ENCODE results near the gene ADM5. TPM values are rescaled to one million over a fixed set of nuclear protein-coding genes. Genes with fewer than 3 reads are reported as not detected.

The ADM5 gene
- total RNA-seq, 1 donor from 2014 or later = 0.49 TPM

GRCh38 chr19:49666120-49666444, 23.3 kb upstream of the ADM5 start:
- Histone ChIP-seq H3K36me3 (peaks cover 29% of the 10 kb centered on the region), H3K27ac (replicated peaks) (peak overlapping the region; percentile 91), H3K27me3 (ENCODE audit: low read depth) (no peaks in the 10 kb centered on the region), H3K9me3 (replicated peaks) (no peaks in the 10 kb centered on the region), H3K4me1 (peaks cover 32% of the 10 kb centered on the region), H3K4me3 (peak overlapping the region; percentile 90)
- TF ChIP-seq CTCF (IDR thresholded peaks at IDR 0.05; ENCODE audit: borderline replicate concordance) = no peak
- no peak for DNase-seq
- intact Hi-C loops (cut with micrococcal nuclease) = no loop called here

GRCh38 chr19:49667473-49667872, 21.9 kb upstream of the ADM5 start:
- H3K4me1 ChIP-seq = peaks cover 40% of the 10 kb centered on the region
- no peaks in the 10 kb centered on the region for H3K27me3 ChIP-seq (ENCODE audit: low read depth)
- no peaks in the 10 kb centered on the region for H3K9me3 ChIP-seq (replicated peaks)
- H3K4me3 ChIP-seq = no peak overlapping the region
- no peak for DNase-seq
- H3K27ac ChIP-seq (replicated peaks) = no peak overlapping the region
- TF ChIP-seq CTCF (IDR thresholded peaks at IDR 0.05; ENCODE audit: borderline replicate concordance) = no peak
- H3K36me3 ChIP-seq = peaks cover 15% of the 10 kb centered on the region
- intact Hi-C loops (cut with micrococcal nuclease) = no loop called here

- peaks cover 8% of the 10 kb centered on the region for H3K36me3 ChIP-seq
- no peaks in the 10 kb centered on the region for H3K9me3 ChIP-seq (replicated peaks)
- TF ChIP-seq CTCF (IDR thresholded peaks at IDR 0.05; ENCODE audit: borderline replicate concordance) = no peak
- H3K4me3 ChIP-seq = no peak overlapping the region
- DNase-seq = no peak
- peaks cover 32% of the 10 kb centered on the region for H3K4me1 ChIP-seq
- H3K27me3 ChIP-seq (ENCODE audit: low read depth) = no peaks in the 10 kb centered on the region
- H3K27ac ChIP-seq (replicated peaks) = no peak overlapping the region
- intact Hi-C loops (cut with micrococcal nuclease) = no loop called here
Observed at GRCh38 chr19:49669516-49669915, 19.9 kb upstream of the ADM5 start.

GRCh38 chr19:49672131-49672919, 17.1 kb upstream of the ADM5 start:
- Histone ChIP-seq H3K27ac (replicated peaks) (peak overlapping the region; percentile 66), H3K9me3 (replicated peaks) (no peaks in the 10 kb centered on the region), H3K4me1 (peaks cover 19% of the 10 kb centered on the region), H3K4me3 (peak overlapping the region; percentile 41), H3K27me3 (ENCODE audit: low read depth) (no peaks in the 10 kb centered on the region), H3K36me3 (peaks cover 8% of the 10 kb centered on the region)
- peak; percentile 94 for TF ChIP-seq CTCF (IDR thresholded peaks at IDR 0.05; ENCODE audit: borderline replicate concordance)
- intact Hi-C loops (cut with micrococcal nuclease) = no loop called here
- DNase-seq = peak; percentile 74

- Histone ChIP-seq H3K4me1 (peaks cover 59% of the 10 kb centered on the region), H3K9me3 (replicated peaks) (no peaks in the 10 kb centered on the region), H3K36me3 (peaks cover 4% of the 10 kb centered on the region), H3K4me3 (peak overlapping the region; percentile 98), H3K27me3 (ENCODE audit: low read depth) (no peaks in the 10 kb centered on the region), H3K27ac (replicated peaks) (peak overlapping the region; percentile 87)
- peak; percentile 86 for DNase-seq
- intact Hi-C loops (cut with micrococcal nuclease) = no loop called here
- no peak for TF ChIP-seq CTCF (IDR thresholded peaks at IDR 0.05; ENCODE audit: borderline replicate concordance)
Observed at GRCh38 chr19:49676136-49676783, 13.1 kb upstream of the ADM5 start.

Measured in left ventricle myocardium inferior (tissue), 1 donor.